ENCODE measurements around the gene BCAS4. TPM values are rescaled to one million over a fixed set of nuclear protein-coding genes. Genes with fewer than 3 reads are reported as not detected.

BCAS4 gene
- total RNA-seq, 2 donors from 2014 or later: 9.5 to 25.2 TPM

DNA sequence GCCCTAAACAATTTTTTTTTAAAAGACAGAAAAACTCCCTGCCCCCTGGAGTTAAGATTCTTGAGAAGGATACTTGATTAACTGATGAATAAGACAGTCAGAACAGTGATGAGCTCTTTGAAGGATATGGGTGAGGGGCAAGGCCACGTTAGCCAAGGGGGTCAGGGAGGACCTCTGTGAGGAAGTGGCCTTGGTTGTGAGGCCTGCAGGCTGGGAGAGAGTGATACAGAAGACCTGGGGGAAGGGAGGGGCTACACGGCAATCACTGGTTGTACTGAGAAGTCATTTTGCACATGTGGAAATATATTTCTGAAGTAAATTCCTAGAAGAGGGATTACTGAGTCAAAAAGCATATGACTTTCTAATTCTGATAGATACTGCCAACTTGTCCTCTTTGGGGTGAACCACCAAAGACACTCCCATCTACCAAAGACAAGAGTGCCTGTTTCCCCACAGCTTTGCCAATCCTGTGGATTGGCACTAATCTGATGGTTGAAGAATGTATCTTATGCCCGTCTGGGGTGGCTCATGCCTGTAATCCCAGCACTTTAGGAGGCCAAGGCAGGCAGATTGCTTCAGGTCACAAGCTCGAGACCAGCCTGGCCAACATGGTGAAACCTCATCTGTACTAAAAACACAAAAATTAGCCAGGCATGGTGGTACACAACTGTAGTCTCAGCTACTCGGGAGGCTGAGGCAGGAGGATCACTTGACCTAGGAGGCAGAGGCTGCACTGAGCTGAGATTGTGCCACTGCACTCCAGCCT, 22.3 kb upstream of the BCAS4 start:
- no peak overlapping the region for H3K27ac ChIP-seq (ENCODE audit: low read depth, low read length)

DNA sequence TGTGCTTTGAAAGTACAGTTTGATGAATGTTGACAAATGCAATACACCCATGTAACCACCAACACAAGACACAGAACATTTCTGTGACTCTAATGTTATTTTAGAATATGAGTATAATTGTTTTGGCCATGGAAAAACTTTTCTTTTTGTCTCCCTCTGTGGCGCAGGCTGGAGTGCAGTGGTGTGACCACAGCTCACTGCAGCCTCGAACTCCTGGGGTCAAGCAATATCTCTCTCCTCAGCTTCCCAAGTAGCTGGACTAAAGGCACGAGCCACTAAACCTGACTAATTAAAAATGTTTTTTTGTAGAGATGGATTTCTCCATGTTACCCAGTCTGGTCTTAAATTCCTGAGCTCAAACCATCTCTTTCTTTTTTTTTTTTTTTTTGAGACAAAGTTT, 20.3 kb upstream of the BCAS4 start:
- H3K4me3 Mint-ChIP-seq: no peak overlapping the region
- H3K9me3 ChIP-seq (ENCODE audit: control insufficient read depth, low read length): no peaks in the 10 kb centered on the region

More for the DNA sequence above, 22.3 kb upstream of the BCAS4 start:
- no peaks in the 10 kb centered on the region for H3K27me3 Mint-ChIP-seq (ENCODE audit: insufficient read depth)
- no peaks in the 10 kb centered on the region for H3K36me3 Mint-ChIP-seq (ENCODE audit: low read depth)
- H3K9me3 Mint-ChIP-seq: no peaks in the 10 kb centered on the region
- H3K4me1 Mint-ChIP-seq: peaks cover 9% of the 10 kb centered on the region
- Histone ChIP-seq H3K27me3 (ENCODE audit: control insufficient read depth, insufficient read depth, low read length, poor library complexity, severe bottlenecking) (no peaks in the 10 kb centered on the region), H3K9ac (ENCODE audit: extremely low read depth, low read length, poor library complexity, severe bottlenecking) (no peak overlapping the region), H3K36me3 (ENCODE audit: control insufficient read depth, insufficient read depth, low read length) (no peaks in the 10 kb centered on the region), H3K4me1 (ENCODE audit: control insufficient read depth, insufficient read depth, low read length) (peaks cover 3% of the 10 kb centered on the region), H3K9me3 (ENCODE audit: control insufficient read depth, low read length) (no peaks in the 10 kb centered on the region), H3K4me3 (ENCODE audit: low read length) (no peak overlapping the region)
- TF ChIP-seq, protein P1, sequence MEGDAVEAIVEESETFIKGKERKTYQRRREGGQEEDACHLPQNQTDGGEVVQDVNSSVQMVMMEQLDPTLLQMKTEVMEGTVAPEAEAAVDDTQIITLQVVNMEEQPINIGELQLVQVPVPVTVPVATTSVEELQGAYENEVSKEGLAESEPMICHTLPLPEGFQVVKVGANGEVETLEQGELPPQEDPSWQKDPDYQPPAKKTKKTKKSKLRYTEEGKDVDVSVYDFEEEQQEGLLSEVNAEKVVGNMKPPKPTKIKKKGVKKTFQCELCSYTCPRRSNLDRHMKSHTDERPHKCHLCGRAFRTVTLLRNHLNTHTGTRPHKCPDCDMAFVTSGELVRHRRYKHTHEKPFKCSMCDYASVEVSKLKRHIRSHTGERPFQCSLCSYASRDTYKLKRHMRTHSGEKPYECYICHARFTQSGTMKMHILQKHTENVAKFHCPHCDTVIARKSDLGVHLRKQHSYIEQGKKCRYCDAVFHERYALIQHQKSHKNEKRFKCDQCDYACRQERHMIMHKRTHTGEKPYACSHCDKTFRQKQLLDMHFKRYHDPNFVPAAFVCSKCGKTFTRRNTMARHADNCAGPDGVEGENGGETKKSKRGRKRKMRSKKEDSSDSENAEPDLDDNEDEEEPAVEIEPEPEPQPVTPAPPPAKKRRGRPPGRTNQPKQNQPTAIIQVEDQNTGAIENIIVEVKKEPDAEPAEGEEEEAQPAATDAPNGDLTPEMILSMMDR (conservative IDR thresholded peaks at IDR 0.05): no peak
- no peak overlapping the region for H3K27ac Mint-ChIP-seq
- WGBS, 2 experiments (ENCODE audit: insufficient coverage in 1 of 2, insufficient read length in 1 of 2): 79 to 87% methylated on average over 4 to 5 of the region's 5 CpGs
- DNase-seq: peak; percentile 20
- H3K4me3 Mint-ChIP-seq: no peak overlapping the region

DNA sequence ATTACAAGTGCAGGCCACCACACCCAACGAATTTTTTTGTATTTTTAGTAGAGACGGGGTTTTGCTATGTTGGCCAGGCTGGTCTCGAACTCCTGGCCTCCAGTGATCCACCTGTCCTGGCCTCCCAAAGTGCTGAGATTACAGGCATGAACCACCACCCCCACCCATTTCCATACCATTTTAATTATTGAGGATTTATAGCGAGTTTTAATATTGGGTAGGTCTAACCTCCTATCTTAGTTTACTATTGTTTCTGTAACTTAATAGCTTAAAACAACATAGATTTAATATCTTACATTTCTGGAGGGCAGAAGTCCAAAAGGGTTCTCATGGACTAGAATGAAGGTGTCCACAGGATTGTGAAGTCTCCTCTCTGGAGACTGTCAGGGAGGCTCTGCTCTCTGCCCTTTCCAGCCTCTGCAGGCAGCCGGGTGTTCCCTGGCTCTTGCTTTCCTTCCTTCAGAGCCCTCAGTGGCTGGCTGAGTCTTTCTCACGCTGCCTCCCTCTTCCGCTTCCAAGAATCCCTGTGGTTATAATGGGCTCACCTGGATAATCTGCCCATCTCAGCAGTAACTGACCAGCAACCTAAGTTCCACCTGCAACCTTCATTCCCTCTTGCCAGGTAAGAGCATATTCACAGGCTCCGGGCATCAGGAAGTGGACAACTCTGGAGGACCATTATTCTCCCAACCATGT, 18.6 kb upstream of the BCAS4 start:
- no peak overlapping the region for H3K4me3 ChIP-seq (ENCODE audit: low read length)
- DNase-seq: peak; percentile 66
- 79 to 93% methylated on average over 5 to 7 of the region's 8 CpGs for WGBS, 2 experiments (ENCODE audit: insufficient coverage in 1 of 2, insufficient read length in 1 of 2)
- no peaks in the 10 kb centered on the region for H3K27me3 ChIP-seq (ENCODE audit: control insufficient read depth, insufficient read depth, low read length, poor library complexity, severe bottlenecking)
- no peak overlapping the region for H3K9ac ChIP-seq (ENCODE audit: extremely low read depth, low read length, poor library complexity, severe bottlenecking)
- TF ChIP-seq, protein P1 (conservative IDR thresholded peaks at IDR 0.05): no peak
- no peaks in the 10 kb centered on the region for H3K36me3 ChIP-seq (ENCODE audit: control insufficient read depth, insufficient read depth, low read length)
- no peak overlapping the region for H3K27ac Mint-ChIP-seq
- H3K9me3 ChIP-seq (ENCODE audit: control insufficient read depth, low read length): no peaks in the 10 kb centered on the region
- H3K4me3 Mint-ChIP-seq: no peak overlapping the region
- peaks cover 2% of the 10 kb centered on the region for H3K27me3 Mint-ChIP-seq (ENCODE audit: insufficient read depth)
- H3K36me3 Mint-ChIP-seq (ENCODE audit: low read depth): no peaks in the 10 kb centered on the region
- no peak overlapping the region for H3K27ac ChIP-seq (ENCODE audit: low read depth, low read length)
- no peaks in the 10 kb centered on the region for H3K9me3 Mint-ChIP-seq
- H3K4me1 ChIP-seq (ENCODE audit: control insufficient read depth, insufficient read depth, low read length): peaks cover 3% of the 10 kb centered on the region
- H3K4me1 Mint-ChIP-seq: peaks cover 4% of the 10 kb centered on the region

More for the DNA sequence above, 20.3 kb upstream of the BCAS4 start:
- 89 to 100% methylated on average over 2 to 3 of the region's 3 CpGs for WGBS, 2 experiments (ENCODE audit: insufficient coverage in 1 of 2, insufficient read length in 1 of 2)
- no peak overlapping the region for H3K27ac Mint-ChIP-seq
- H3K9me3 Mint-ChIP-seq: no peaks in the 10 kb centered on the region
- H3K4me1 ChIP-seq (ENCODE audit: control insufficient read depth, insufficient read depth, low read length): peaks cover 3% of the 10 kb centered on the region
- H3K27me3 ChIP-seq (ENCODE audit: control insufficient read depth, insufficient read depth, low read length, poor library complexity, severe bottlenecking): no peaks in the 10 kb centered on the region
- peak; percentile 24 for DNase-seq
- no peaks in the 10 kb centered on the region for H3K27me3 Mint-ChIP-seq (ENCODE audit: insufficient read depth)
- TF ChIP-seq, protein P1 (conservative IDR thresholded peaks at IDR 0.05): no peak
- no peak overlapping the region for H3K9ac ChIP-seq (ENCODE audit: extremely low read depth, low read length, poor library complexity, severe bottlenecking)
- no peaks in the 10 kb centered on the region for H3K36me3 ChIP-seq (ENCODE audit: control insufficient read depth, insufficient read depth, low read length)
- no peak overlapping the region for H3K27ac ChIP-seq (ENCODE audit: low read depth, low read length)
- peaks cover 4% of the 10 kb centered on the region for H3K4me1 Mint-ChIP-seq
- no peak overlapping the region for H3K4me3 ChIP-seq (ENCODE audit: low read length)
- H3K36me3 Mint-ChIP-seq (ENCODE audit: low read depth): no peaks in the 10 kb centered on the region

All from endodermal cell (in vitro differentiated cells).